ENCODE results near the gene CDADC1.

The CDADC1 gene

DNA sequence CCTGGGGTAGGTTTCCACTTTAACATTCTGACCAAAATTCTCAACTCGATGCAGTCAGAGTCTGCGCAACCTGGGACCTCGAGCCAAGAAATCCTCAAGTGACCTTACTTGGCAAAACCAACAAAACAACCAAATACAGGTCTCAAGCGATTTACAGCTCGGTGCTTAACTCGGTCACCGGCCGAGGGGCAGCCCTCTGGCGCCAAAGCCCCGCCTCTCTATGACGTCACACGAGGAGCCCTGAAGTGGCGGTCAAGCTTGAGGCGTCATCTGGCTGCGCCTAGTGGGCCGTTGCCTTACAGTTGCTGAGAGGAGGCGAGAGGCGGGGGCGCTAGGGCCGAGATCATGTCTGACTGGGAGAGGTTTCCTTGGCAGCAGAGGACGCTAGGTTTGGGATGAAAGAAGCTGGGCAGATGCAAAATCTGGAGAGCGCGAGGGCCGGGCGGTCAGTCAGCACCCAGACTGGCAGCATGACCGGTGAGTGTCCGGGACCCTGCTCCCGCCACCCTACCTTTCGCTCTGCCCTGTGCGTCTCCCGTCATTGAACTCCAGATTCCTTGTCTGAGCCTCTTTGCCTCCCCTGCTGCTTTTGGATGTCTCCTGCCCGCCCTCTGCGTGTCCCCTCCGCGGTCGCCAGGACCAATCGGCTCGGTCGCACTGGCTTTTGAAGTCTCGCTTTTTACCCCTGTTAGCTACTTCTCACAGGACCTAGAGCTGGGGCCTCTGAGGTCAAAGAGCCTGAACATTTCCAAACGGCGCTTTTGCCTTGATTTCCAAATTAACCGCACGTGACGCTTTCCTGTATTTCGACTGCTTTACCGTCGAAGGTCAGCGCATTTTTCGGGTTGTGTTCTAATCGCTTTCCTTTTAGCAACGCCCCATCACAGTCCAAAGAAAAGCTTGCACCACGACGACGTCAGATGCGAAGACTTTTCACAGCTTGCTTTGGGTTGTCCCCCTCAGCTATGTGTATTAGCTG, at the start of gene CDADC1:
Gene CDADC1, plus strand, starts transcription at position 283 of the 979 bp plus-strand sequence. Its CDS starts 113 bp downstream, at position 396.
- Histone ChIP-seq H3K4me1 (ENCODE audit: control insufficient read depth, insufficient read depth, low read length) (no peaks in the 10 kb centered on the region), H3K27me3 (ENCODE audit: control insufficient read depth, insufficient read depth, low read length) (no peaks in the 10 kb centered on the region), H3K36me3 (ENCODE audit: control insufficient read depth, insufficient read depth, low read length) (no peaks in the 10 kb centered on the region), H3K4me3 (ENCODE audit: low read length) (peak within 1 kb of the TSS; percentile 17), H3K9me3 (ENCODE audit: control insufficient read depth, low read length) (no peaks in the 10 kb centered on the region), H3K9ac (ENCODE audit: low read length) (peak within 1 kb of the TSS; percentile 92)

DNA sequence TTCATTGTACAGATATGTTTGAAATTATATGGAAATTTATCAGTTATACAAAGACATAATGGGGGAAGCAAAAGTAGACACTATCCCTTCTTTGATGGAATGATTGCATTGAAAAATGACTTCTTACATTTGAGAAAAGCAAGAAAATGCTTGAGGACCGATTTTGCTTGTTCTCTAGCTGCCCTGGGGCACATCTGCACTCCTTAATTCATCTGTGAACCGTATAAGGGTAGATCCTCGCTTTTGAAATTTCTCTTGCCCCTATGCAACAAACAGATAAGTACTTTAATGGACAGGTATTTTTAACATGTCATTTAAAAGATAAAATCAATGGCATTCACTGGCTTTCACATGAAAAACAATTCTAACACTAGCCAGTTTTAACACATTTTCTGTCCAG, 41.1 kb upstream of the CDADC1 start:
- Histone ChIP-seq H3K4me1 (ENCODE audit: control insufficient read depth, insufficient read depth, low read length) (no peaks in the 10 kb centered on the region), H3K36me3 (ENCODE audit: control insufficient read depth, insufficient read depth, low read length) (peaks cover 6% of the 10 kb centered on the region), H3K9ac (ENCODE audit: low read length) (no peak overlapping the region), H3K4me3 (ENCODE audit: low read length) (no peak overlapping the region), H3K9me3 (ENCODE audit: control insufficient read depth, low read length) (no peaks in the 10 kb centered on the region), H3K27me3 (ENCODE audit: control insufficient read depth, insufficient read depth, low read length) (no peaks in the 10 kb centered on the region)

DNA sequence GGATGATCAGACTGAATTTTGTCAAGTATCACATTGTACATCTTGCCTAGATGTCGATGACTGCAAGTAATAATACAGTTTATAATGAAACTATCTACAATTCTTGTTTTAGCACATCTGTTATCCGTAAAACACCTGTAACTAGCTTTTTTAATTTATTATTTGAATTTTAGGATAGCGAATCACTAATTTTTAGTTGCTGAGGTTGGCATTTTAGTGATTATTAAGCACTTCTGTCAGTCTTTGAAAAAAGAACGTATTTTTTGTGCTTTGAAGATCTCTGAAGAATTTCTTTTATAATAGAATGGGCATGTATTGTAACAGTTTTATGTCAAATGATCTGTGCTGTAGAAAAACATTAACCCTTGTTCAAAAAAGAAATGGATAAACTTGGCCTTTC, 39.1 kb upstream of the CDADC1 start:
- H3K4me1 ChIP-seq (ENCODE audit: control insufficient read depth, insufficient read depth, low read length): no peaks in the 10 kb centered on the region
- H3K9me3 ChIP-seq (ENCODE audit: control insufficient read depth, low read length): no peaks in the 10 kb centered on the region
- H3K27me3 ChIP-seq (ENCODE audit: control insufficient read depth, insufficient read depth, low read length): no peaks in the 10 kb centered on the region
- H3K36me3 ChIP-seq (ENCODE audit: control insufficient read depth, insufficient read depth, low read length): peaks cover 6% of the 10 kb centered on the region
- H3K9ac ChIP-seq (ENCODE audit: low read length): no peak overlapping the region
- no peak overlapping the region for H3K4me3 ChIP-seq (ENCODE audit: low read length)

DNA sequence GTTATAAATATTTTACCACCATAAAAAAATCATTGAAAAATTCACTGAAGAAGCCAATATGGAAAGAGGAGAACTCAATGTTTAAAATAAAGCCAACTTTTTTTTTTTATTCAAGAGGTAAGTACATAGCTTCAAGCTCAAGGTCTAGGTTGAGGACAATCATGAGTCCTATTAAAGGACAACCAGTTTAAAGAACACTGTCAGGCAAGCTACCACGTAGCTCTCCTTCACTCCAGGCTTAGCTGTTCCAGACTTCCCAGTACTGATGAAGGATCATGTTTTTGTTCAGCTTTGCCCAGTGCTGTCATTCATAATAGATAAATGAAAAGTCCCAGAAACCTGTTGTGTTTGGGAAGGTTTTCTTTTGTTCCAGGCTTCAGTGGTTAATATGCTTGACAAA, 37.6 kb upstream of the CDADC1 start:
- no peak overlapping the region for H3K9ac ChIP-seq (ENCODE audit: low read length)
- H3K36me3 ChIP-seq (ENCODE audit: control insufficient read depth, insufficient read depth, low read length): no peaks in the 10 kb centered on the region
- no peaks in the 10 kb centered on the region for H3K27me3 ChIP-seq (ENCODE audit: control insufficient read depth, insufficient read depth, low read length)
- no peaks in the 10 kb centered on the region for H3K9me3 ChIP-seq (ENCODE audit: control insufficient read depth, low read length)
- no peaks in the 10 kb centered on the region for H3K4me1 ChIP-seq (ENCODE audit: control insufficient read depth, insufficient read depth, low read length)
- H3K4me3 ChIP-seq (ENCODE audit: low read length): no peak overlapping the region

DNA sequence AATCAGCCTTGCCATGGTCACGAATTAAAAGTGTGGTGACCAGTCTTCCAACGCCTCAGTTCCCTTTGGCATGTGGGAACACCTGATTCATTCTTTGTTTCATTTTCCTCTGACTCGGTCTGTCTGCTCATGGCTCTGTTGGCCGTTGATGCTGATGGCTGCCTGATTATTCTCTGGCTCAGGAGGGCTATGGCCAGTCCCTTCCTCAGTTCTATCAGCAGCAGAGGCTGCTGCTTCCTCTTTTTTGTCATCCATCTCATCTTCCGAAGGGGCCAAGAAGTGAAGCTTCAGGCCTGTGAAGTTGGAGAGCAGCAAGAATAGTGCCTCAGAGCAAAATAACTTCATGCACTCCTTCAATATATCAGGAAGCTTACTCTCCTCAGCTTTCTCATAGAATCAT, 37.1 kb upstream of the CDADC1 start:
- Histone ChIP-seq H3K4me1 (ENCODE audit: control insufficient read depth, insufficient read depth, low read length) (no peaks in the 10 kb centered on the region), H3K27me3 (ENCODE audit: control insufficient read depth, insufficient read depth, low read length) (no peaks in the 10 kb centered on the region), H3K36me3 (ENCODE audit: control insufficient read depth, insufficient read depth, low read length) (no peaks in the 10 kb centered on the region), H3K9me3 (ENCODE audit: control insufficient read depth, low read length) (no peaks in the 10 kb centered on the region), H3K4me3 (ENCODE audit: low read length) (no peak overlapping the region), H3K9ac (ENCODE audit: low read length) (no peak overlapping the region)

DNA sequence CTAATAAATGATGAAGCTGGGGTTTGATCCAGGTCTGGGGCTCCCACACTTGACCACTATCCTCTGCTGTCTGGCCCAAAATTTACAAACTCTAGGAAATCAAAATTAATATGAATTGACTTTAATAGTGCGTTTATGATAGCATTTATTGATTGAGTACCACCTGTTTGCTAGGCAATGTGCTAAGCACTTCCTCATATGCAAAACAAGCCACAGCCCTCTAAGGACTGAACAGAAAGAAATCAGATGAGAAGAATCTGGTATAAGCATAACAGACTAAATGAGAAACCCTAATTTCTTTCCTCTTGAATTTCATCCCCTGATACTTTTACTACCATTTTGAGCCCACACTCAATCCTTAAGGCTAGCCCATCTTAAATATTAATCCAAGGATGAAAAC, 34.2 kb upstream of the CDADC1 start:
- peaks cover 17% of the 10 kb centered on the region for H3K4me1 ChIP-seq (ENCODE audit: control insufficient read depth, insufficient read depth, low read length)
- H3K36me3 ChIP-seq (ENCODE audit: control insufficient read depth, insufficient read depth, low read length): no peaks in the 10 kb centered on the region
- H3K9me3 ChIP-seq (ENCODE audit: control insufficient read depth, low read length): no peaks in the 10 kb centered on the region
- H3K27me3 ChIP-seq (ENCODE audit: control insufficient read depth, insufficient read depth, low read length): no peaks in the 10 kb centered on the region
- H3K9ac ChIP-seq (ENCODE audit: low read length): no peak overlapping the region
- no peak overlapping the region for H3K4me3 ChIP-seq (ENCODE audit: low read length)

DNA sequence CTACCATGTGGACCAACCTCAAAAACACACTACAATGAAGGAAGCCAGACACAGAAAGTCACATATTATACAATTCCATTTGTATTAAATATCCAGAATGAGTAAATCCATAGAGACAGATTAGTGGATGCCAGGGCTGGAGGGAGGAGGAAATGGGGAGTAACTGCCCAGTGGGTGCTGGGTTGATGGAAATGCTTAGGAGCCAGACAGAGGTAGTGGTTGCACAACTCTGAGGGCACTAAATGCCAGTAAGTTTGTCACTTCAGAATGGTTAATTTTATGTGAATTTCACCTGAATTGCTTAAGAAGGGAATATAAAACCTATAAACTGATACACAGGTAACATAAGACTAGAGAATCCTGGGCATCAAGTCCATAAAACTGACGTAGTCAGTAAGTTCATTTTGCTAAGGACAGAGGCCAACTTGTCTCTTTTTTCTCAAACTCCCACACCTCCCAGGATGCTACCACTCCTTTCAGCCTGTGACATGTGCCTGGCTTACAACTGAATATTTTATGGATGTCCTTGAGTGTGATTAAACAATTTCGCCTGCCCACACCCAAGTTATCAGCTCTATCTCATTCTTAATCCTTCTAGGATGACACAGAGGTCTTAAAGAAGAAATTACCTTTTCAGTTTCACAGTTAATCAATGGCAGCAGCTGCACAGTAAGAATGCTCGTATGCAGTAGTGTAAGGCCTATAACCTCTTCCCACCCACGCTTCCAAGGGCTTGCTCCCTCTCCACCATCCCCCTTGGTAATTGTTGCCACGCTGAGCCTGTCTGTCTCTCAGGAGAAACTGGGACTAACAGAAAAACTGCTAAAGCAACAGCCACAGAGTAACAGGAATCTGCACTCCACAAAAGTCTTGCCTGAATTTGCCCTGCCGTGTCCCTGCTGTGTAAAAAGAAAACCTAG, 33.5 kb upstream of the CDADC1 start:
- Histone ChIP-seq H3K9me3 (ENCODE audit: control insufficient read depth, low read length) (no peaks in the 10 kb centered on the region), H3K4me1 (ENCODE audit: control insufficient read depth, insufficient read depth, low read length) (peaks cover 17% of the 10 kb centered on the region), H3K36me3 (ENCODE audit: control insufficient read depth, insufficient read depth, low read length) (no peaks in the 10 kb centered on the region), H3K9ac (ENCODE audit: low read length) (no peak overlapping the region), H3K4me3 (ENCODE audit: low read length) (no peak overlapping the region), H3K27me3 (ENCODE audit: control insufficient read depth, insufficient read depth, low read length) (no peaks in the 10 kb centered on the region)

DNA sequence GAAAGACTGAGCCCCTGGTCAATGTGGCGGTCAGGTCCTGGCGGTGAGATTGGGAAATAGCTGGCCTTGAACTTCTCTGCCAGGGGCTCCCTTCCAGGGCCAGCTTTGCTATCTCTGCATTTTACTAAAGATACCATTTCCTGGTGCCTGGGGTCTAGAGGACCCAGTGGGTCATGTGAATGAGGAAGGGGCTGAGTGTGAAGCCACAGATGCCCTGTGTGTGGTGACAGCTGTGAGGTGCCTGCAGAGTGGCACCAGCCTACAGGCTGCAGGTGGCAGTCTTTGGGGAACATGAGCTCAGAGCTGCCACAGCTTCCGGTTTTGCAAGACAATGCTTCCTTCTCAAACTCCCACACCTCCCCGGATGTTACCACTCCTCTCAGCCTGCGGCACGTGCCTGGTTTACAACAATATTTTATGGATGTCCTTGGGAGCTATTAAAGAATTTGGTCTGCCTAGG, 32.8 kb upstream of the CDADC1 start:
- no peaks in the 10 kb centered on the region for H3K36me3 ChIP-seq (ENCODE audit: control insufficient read depth, insufficient read depth, low read length)
- peaks cover 6% of the 10 kb centered on the region for H3K27me3 ChIP-seq (ENCODE audit: control insufficient read depth, insufficient read depth, low read length)
- no peak overlapping the region for H3K4me3 ChIP-seq (ENCODE audit: low read length)
- H3K9ac ChIP-seq (ENCODE audit: low read length): no peak overlapping the region
- H3K9me3 ChIP-seq (ENCODE audit: control insufficient read depth, low read length): no peaks in the 10 kb centered on the region
- peaks cover 21% of the 10 kb centered on the region for H3K4me1 ChIP-seq (ENCODE audit: control insufficient read depth, insufficient read depth, low read length)

DNA sequence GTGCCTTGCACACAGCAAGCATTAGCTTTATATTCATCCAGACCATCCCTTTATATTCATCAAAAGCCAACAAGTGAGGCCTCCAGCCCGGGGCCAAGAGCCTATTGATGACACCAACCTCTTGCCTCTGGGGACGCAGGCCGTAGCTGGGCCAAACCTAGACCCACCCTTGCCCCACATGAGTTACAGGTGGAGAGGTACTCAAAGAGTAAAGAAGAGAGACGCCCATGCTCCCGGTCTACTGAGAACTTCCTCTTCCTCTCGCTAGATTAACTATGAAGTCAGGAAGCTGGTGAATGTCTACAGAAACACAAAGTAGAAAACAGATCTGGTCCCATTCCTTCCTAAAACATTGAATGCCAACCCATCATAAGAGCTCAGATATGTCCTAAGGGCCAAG, 31.4 kb upstream of the CDADC1 start:
- Histone ChIP-seq H3K4me1 (ENCODE audit: control insufficient read depth, insufficient read depth, low read length) (peaks cover 26% of the 10 kb centered on the region), H3K9ac (ENCODE audit: low read length) (no peak overlapping the region), H3K27me3 (ENCODE audit: control insufficient read depth, insufficient read depth, low read length) (peaks cover 20% of the 10 kb centered on the region), H3K9me3 (ENCODE audit: control insufficient read depth, low read length) (no peaks in the 10 kb centered on the region), H3K4me3 (ENCODE audit: low read length) (no peak overlapping the region), H3K36me3 (ENCODE audit: control insufficient read depth, insufficient read depth, low read length) (no peaks in the 10 kb centered on the region)

DNA sequence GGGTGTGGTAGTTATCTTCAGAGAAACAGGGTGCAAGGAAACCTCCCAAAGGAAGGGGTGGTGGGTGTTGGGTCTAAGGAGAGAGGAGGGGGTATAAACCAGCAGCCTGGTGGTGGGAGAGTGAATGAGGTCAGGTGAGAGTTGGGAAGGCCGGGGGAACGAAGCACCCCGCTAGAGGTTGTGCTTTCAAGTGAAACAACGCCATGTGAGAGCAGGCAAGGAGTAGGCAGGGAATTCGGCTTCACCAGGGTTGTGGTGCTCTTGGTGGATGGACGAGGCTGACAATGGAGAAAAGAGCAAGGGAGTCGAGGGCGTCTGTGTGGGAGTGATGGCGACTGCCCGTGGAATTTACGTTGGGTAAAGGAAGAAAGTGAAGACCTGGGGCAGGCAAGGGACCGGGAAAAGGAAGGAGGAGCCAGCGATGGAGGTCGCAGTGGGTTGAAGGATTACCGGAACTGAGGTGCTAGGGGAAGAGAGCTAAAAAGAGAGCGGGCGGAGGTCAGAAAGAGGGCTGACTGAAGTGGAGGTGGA, 29.7 kb upstream of the CDADC1 start:
- Histone ChIP-seq H3K4me3 (ENCODE audit: low read length) (no peak overlapping the region), H3K9ac (ENCODE audit: low read length) (no peak overlapping the region), H3K9me3 (ENCODE audit: control insufficient read depth, low read length) (no peaks in the 10 kb centered on the region), H3K27me3 (ENCODE audit: control insufficient read depth, insufficient read depth, low read length) (peaks cover 33% of the 10 kb centered on the region), H3K36me3 (ENCODE audit: control insufficient read depth, insufficient read depth, low read length) (no peaks in the 10 kb centered on the region), H3K4me1 (ENCODE audit: control insufficient read depth, insufficient read depth, low read length) (peaks cover 26% of the 10 kb centered on the region)

DNA sequence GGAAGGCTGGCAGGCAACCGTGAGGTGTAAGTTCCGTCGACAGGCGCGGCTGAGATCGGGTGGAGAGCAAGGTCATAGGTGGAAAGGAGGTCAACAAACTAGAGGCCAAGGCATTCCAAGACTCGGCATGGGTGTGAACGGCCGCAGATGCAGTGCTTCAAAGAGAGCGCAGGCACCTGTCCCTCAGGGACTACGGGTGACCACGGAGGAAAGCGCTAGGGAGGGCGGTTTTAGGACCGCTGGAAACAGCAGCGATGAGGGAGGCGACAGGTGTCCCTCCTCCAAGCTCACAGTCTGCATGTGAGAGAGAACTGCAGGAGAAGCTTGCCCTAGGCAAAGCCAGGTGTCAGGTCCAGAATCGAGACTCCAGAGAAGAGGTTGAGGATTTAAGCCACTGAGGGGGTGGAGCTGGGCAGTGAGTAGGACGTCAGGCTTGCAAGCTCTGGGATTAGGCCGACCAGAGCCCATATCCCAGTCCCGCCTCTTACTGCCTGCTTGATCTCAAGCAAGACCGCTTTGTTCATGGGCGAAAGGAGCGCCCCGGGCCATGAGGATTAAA, 29.2 kb upstream of the CDADC1 start:
- Histone ChIP-seq H3K9me3 (ENCODE audit: control insufficient read depth, low read length) (no peaks in the 10 kb centered on the region), H3K36me3 (ENCODE audit: control insufficient read depth, insufficient read depth, low read length) (no peaks in the 10 kb centered on the region), H3K4me3 (ENCODE audit: low read length) (no peak overlapping the region), H3K27me3 (ENCODE audit: control insufficient read depth, insufficient read depth, low read length) (peaks cover 33% of the 10 kb centered on the region), H3K9ac (ENCODE audit: low read length) (no peak overlapping the region), H3K4me1 (ENCODE audit: control insufficient read depth, insufficient read depth, low read length) (peaks cover 26% of the 10 kb centered on the region)

Measured in mucosa of stomach (tissue), 1 donor.